Measurements from ENCODE around the gene SLC38A11. TPM values are rescaled to one million over a fixed set of nuclear protein-coding genes. Genes with fewer than 3 reads are reported as not detected.
"Not testable (repeated sequence)": the region's sequence is repeated elsewhere in the genome, so short reads cannot be mapped to it uniquely, and the experiment has no call there.

SLC38A11 gene
- total RNA-seq, 1 donor from 2014 or later, result 2.2 TPM

DNA sequence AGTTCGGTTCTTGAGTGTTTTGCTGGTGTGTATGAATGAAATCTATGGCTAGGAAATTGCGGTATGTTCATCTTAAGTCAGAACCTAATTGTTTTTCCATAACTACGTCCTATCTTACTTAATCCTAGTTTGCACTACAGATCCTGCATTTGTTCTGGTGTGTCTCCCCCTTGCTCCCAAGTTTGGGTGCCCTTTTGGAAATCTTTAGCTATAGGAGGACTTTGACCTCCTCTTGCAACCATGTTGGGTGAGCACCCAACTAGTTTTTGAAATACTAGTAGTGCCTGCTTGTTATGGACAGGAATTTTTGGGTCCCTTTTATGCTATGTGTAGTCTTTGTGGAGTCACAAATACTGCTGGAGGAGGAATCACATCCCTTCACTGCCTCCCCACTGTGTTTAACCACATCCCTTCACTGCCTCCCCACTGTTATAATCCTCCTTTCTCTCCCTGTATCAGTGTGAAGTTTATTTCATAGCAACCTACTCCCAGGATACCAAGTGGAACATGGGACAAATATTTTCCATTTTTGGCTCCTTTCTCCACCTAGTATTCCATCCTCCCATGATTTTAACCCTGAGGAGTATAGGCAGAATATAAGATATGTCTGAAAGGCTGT is 87.4 kb downstream of the SLC38A11 start:
- DNase-seq (ENCODE audit: extremely low spot score in 2 of 2), result no peak
- intact Hi-C loops (cut with DNase I), result no loop called here
- H3K36me3 ChIP-seq, result no peaks in the 10 kb centered on the region
- TF ChIP-seq, protein P1, sequence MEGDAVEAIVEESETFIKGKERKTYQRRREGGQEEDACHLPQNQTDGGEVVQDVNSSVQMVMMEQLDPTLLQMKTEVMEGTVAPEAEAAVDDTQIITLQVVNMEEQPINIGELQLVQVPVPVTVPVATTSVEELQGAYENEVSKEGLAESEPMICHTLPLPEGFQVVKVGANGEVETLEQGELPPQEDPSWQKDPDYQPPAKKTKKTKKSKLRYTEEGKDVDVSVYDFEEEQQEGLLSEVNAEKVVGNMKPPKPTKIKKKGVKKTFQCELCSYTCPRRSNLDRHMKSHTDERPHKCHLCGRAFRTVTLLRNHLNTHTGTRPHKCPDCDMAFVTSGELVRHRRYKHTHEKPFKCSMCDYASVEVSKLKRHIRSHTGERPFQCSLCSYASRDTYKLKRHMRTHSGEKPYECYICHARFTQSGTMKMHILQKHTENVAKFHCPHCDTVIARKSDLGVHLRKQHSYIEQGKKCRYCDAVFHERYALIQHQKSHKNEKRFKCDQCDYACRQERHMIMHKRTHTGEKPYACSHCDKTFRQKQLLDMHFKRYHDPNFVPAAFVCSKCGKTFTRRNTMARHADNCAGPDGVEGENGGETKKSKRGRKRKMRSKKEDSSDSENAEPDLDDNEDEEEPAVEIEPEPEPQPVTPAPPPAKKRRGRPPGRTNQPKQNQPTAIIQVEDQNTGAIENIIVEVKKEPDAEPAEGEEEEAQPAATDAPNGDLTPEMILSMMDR (IDR thresholded peaks at IDR 0.05), result no peak
- TF ChIP-seq POLR2AphosphoS5 (IDR thresholded peaks at IDR 0.05; ENCODE audit: insufficient read depth in 1 of 2, low read depth in 1 of 2) (no peak), POLR2A (IDR thresholded peaks at IDR 0.05) (no peak)
- no peak overlapping the region for H3K27ac ChIP-seq
- H3K4me1 ChIP-seq, result peaks cover 12% of the 10 kb centered on the region
- H3K4me3 ChIP-seq, result no peak overlapping the region
- H3K9me3 ChIP-seq, result no peaks in the 10 kb centered on the region
- no peaks in the 10 kb centered on the region for H3K27me3 ChIP-seq

DNA sequence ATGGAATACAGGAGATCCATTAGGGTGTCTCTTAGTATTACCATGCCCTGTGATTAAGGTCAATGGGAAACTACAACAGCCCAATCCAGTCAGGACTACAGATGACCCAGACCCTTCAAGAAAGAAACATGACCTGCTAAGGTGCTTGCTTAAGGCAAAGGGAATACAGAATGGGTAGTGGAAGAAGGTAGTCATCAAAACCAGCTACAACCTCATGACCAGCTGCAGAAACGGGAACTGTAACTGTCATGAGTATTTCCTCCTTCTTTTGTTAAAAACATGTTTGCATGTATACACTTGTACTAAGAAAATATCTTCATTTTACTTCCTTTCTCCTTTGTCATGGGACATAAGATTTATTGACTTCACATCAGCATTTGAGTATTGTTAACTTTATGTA is 88.9 kb downstream of the SLC38A11 start:
- H3K27me3 ChIP-seq; H3K9me3 ChIP-seq; H3K27ac ChIP-seq; DNase-seq (ENCODE audit: extremely low spot score in 2 of 2); intact Hi-C loops (cut with DNase I); H3K4me3 ChIP-seq; H3K36me3 ChIP-seq: not testable (repeated sequence)
- peak in 1 of 2 donors; percentile 17 for TF ChIP-seq POLR2AphosphoS5 (IDR thresholded peaks at IDR 0.05; ENCODE audit: insufficient read depth in 1 of 2, low read depth in 1 of 2)
- peaks cover 12% of the 10 kb centered on the region for H3K4me1 ChIP-seq

- intact Hi-C loops (cut with DNase I), result no loop called here
- DNase-seq (ENCODE audit: extremely low spot score in 2 of 2), result no peak
- no peaks in the 10 kb centered on the region for H3K4me1 ChIP-seq
- no peaks in the 10 kb centered on the region for H3K9me3 ChIP-seq
- H3K27ac ChIP-seq, result no peak overlapping the region
- TF ChIP-seq, protein P1 (IDR thresholded peaks at IDR 0.05), result no peak
- TF ChIP-seq POLR2A (IDR thresholded peaks at IDR 0.05) (no peak), POLR2AphosphoS5 (IDR thresholded peaks at IDR 0.05; ENCODE audit: insufficient read depth in 1 of 2, low read depth in 1 of 2) (no peak)
- H3K36me3 ChIP-seq, result no peaks in the 10 kb centered on the region
- no peak overlapping the region for H3K4me3 ChIP-seq
- no peaks in the 10 kb centered on the region for H3K27me3 ChIP-seq
Observed at GRCh38 chr2:164860694-164861042, 94.7 kb downstream of the SLC38A11 start.

DNA sequence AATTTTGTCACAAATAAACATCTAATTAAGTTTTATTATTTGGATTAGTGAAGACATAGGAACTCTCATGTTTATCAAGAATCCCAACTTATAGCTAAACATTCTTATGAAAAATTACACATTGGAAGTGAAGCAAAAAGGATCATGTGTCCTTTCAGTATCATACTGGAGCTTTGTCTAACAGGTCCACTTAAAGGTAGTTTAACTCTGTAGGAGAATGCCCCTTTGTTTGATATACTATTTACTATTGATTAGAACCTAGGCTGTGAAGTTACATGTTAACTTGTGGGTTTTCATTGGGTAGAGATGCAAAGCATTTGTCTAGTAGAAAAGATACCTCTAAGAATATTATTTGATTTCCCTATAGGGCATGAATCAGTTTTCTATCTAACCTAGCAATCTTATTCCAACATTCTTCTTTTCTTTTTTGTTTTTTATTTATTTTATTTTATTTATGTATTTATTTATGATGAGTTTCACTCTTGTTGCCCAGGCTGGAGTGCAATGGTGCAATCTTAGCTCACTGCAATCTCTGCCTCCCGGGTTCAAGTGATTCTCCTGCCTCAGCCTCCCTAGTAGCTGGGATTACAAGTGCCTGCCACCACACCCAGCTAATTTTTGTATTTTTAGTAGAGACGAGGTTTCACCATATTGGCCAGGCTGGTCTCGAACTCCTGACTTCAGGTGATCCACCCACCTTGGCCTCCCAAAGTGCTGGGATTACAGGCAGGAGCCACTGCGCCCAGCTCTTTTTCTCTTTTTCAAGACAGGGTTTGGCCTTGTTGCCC is 95.2 kb downstream of the SLC38A11 start:
- DNase-seq (ENCODE audit: extremely low spot score in 2 of 2); H3K9me3 ChIP-seq; intact Hi-C loops (cut with DNase I); H3K27me3 ChIP-seq; H3K36me3 ChIP-seq; H3K4me1 ChIP-seq; H3K4me3 ChIP-seq; H3K27ac ChIP-seq: not testable (repeated sequence)

GRCh38 chr2:164859251-164859818 is 96.0 kb downstream of the SLC38A11 start:
- Histone ChIP-seq H3K36me3 (no peaks in the 10 kb centered on the region), H3K27me3 (no peaks in the 10 kb centered on the region), H3K27ac (no peak overlapping the region), H3K9me3 (no peaks in the 10 kb centered on the region), H3K4me1 (no peaks in the 10 kb centered on the region), H3K4me3 (no peak overlapping the region)
- intact Hi-C loops (cut with DNase I), result no loop called here
- no peak for DNase-seq (ENCODE audit: extremely low spot score in 2 of 2)
- TF ChIP-seq POLR2AphosphoS5 (IDR thresholded peaks at IDR 0.05; ENCODE audit: insufficient read depth in 1 of 2, low read depth in 1 of 2), result no peak
- TF ChIP-seq POLR2A (IDR thresholded peaks at IDR 0.05), result no peak
- TF ChIP-seq, protein P1 (IDR thresholded peaks at IDR 0.05), result no peak

GRCh38 chr2:164852086-164852485 is 103.2 kb downstream of the SLC38A11 start:
- Histone ChIP-seq H3K4me3 (no peak overlapping the region), H3K9me3 (no peaks in the 10 kb centered on the region), H3K4me1 (peaks cover 17% of the 10 kb centered on the region), H3K36me3 (no peaks in the 10 kb centered on the region), H3K27me3 (no peaks in the 10 kb centered on the region), H3K27ac (no peak overlapping the region)
- TF ChIP-seq POLR2A (IDR thresholded peaks at IDR 0.05) (no peak), POLR2AphosphoS5 (IDR thresholded peaks at IDR 0.05; ENCODE audit: insufficient read depth in 1 of 2, low read depth in 1 of 2) (no peak)
- TF ChIP-seq, protein P1 (IDR thresholded peaks at IDR 0.05), result no peak
- intact Hi-C loops (cut with DNase I), result no loop called here
- no peak for DNase-seq (ENCODE audit: extremely low spot score in 2 of 2)

Data from vagina (tissue), 2 donors.